Body of pancreas (tissue), 4 donors: ENCODE data around the gene PCSK5.

ENCODE experiments used
- POLR2A ChIP-seq, 3 donors: fragments of 450-650 bp; IDR thresholded peaks; one replicate each; pipeline ENCODE4 v1.6.1; 2016; ENCODE audit warnings: antibody characterized with exemption in 3 of 3, mild to moderate bottlenecking in 2 of 3
- TF ChIP-seq, protein P1 (sequence below), 7 experiments: fragments of 450-650 bp in 4 of 7; fragments of 200-600 bp in 3 of 7; sonication (generic) in 3 of 7; IDR thresholded peaks; one replicate each; pipeline ENCODE4 v1.5.1; 2016 to 2019; ENCODE audit warnings: antibody characterized with exemption in 7 of 7

DNA sequence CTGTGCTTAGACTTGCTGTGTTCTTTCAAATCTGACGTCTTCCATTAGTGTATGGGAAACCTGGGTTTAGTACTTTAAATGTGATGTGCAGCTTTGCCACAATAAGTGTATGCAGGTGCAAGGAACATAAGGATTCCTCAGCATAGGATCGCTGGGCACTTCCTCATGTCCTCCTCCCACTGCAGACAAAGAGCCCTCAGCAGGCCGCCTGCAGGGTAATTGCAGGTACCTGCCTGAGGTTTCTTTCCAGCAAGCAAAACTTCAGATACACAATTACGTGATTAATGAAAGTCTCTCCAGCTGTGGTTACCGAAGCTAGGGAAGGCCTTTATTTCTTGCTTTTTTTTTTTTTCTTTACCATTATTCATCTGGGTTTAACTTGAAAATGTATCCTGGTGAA is 270.6 kb downstream of the PCSK5 start:
- TF ChIP-seq, protein P1, sequence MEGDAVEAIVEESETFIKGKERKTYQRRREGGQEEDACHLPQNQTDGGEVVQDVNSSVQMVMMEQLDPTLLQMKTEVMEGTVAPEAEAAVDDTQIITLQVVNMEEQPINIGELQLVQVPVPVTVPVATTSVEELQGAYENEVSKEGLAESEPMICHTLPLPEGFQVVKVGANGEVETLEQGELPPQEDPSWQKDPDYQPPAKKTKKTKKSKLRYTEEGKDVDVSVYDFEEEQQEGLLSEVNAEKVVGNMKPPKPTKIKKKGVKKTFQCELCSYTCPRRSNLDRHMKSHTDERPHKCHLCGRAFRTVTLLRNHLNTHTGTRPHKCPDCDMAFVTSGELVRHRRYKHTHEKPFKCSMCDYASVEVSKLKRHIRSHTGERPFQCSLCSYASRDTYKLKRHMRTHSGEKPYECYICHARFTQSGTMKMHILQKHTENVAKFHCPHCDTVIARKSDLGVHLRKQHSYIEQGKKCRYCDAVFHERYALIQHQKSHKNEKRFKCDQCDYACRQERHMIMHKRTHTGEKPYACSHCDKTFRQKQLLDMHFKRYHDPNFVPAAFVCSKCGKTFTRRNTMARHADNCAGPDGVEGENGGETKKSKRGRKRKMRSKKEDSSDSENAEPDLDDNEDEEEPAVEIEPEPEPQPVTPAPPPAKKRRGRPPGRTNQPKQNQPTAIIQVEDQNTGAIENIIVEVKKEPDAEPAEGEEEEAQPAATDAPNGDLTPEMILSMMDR (IDR thresholded peaks at IDR 0.05): no peak
- TF ChIP-seq POLR2A (IDR thresholded peaks at IDR 0.05): no peak
